HG02943 (cell line): ENCODE measurements around the gene PAQR9.

Experiments
- ATAC-seq: cut with Tn5 transposase; IDR thresholded peaks from one replicate; pipeline ENCODE4 v1.9.1; 2021; ENCODE audit warnings: mild to moderate bottlenecking, low read depth, moderate library complexity; ENCODE audit not compliant: unreplicated experiment

Gene PAQR9

DNA sequence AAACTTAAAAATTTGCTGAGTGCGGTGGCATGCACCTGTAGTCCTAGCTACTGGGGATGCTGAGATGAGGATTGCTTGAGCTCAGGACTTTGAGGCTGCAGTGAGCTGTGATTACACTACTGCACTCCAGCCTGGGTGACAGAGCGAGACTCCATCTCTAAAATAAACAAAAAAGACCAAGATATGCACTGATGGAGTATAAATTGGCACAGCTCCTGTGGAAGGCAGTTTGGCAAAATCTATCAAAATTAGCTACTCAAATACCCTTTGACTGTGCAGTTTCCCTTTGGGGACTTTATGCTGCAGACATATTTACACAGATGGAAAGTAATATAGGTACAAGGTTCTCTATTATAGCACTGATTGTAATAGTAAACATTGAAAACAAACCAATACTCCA is 19.8 kb upstream of the PAQR9 start:
- ATAC-seq = no peak

DNA sequence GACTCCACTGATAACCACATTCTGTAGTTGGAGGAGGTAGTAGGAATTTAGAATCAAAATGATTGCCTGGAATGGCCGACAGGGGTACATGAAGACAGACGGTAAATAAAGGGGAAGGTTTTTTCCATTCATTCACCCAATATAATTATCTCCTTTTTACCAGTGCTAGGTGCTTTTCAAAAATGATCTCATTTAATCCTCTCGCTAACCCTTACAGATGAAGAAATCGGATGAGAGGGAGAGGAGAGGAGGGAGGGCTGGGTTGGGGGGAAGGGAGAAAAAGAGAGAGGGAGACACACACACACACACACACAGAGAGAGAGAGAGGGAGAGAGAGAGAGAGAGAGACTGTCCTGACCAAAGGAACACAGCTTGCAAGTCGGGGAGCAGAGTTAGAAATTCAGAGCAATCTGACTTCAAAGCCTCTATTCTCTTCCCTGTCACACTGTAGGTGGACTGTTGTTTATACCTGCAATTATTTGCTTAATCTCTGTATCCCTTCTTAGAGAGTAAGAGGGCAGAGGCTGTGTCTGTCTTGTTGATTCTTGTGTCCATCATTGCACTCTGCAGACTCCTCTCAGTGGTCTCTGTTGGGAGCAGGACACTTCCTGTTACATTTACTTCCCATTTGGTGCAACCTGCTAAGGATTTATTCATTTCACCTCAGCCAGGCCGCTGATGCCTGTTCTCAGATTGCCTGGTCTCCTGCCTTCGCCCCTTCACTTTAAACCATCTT is 18.7 kb upstream of the PAQR9 start:
- ATAC-seq = no peak

DNA sequence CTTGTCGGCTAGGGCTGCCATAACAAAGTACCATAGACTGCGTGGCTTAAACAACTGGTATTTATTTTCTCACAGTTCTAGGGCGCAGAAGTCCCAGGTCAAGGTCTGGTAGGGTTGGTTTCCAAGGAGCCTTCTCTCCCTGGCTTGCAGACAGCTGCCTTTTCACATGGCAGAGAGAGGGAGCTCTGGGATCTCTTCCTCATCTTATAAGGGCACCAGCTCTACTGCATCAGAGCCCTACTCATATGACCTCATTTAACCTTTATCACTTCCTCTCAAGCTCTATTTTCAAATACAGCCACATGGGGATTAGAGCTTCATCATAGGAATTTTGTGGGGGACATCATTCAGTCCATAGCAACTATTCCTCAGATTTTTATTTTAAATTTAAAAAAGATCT is 17.6 kb upstream of the PAQR9 start:
- no peak for ATAC-seq

DNA sequence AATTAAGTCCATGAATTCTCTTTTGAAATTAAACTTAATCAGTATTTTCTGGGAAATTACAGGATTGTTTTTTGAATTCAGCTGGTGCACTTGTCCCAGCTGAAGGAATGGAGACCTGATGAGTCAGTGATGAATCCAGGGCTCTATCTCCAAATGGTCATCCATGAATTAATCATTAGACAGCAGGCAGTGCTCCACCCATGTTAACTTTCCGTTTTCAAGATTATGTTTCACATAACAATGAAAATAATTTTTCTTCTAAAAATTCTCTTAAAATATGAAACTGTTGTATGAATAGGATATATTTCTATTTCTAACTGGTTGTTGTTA is 13.9 kb upstream of the PAQR9 start:
- no peak for ATAC-seq

DNA sequence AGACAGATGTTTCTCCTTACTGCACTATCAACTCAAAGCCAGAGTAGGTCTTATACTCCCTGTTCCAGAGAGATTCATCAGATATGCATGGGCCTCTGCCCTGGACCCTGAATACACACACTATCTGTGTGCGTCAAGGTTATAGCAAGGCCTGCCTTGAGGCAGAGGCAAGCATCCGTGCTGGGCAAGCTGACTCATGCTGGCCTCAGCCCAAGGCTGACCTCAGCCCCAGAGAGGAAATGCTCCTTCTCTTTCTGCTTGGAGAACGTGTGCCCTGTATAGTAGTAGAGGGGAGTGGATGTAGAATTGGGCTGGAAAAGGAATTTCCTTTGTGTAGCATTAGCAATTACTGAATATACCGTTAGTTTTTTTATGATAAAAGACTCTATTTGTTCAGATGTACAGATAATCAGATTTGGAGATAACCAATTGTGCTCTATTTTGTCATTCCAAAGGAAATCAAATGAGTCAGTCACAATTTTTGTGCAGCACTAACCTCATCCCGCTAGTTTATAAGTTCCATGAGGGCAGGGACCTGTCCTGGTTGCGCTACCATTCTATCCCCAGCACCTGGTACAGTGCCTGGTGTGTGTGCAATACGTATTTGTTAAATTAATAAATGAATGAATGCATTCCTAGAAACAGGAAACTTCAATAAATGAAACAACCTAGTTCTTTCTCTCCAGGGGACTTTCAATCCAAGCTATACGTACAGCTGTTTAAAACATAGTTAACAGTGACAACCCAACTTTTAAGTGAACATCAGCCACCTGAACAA is 13.3 kb upstream of the PAQR9 start:
- no peak for ATAC-seq

DNA sequence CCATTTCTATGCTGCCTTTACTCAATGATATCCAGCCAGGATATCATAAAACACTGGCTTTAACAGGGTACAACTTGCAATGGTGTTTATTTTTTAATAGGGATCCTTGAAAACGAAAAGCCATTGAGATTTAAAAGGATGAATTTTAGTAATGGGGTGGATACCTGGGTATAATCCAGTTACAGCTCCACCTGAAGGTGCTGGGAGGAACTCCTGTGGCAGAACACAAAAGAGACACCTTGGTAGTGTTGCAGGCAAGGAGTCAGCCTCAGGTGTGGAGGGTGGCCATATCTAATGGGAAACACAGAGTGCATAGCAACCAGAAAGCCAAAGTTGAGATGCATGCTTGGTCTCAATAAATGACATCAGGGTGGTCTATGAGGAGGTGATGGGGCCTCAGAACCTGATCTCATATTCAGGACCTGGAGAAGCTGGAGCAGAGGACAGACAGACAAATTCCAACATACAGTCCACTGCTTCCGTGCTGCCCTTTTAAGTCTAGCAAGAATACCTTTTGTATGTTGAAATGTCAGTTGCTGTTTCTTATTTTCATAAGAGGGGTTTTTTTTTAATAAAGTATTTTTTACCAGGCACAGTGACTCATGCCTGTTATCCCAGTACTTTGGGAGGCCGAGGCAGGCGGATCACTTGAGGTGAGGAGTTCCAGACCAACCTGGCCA is 12.0 kb upstream of the PAQR9 start:
- no peak for ATAC-seq

DNA sequence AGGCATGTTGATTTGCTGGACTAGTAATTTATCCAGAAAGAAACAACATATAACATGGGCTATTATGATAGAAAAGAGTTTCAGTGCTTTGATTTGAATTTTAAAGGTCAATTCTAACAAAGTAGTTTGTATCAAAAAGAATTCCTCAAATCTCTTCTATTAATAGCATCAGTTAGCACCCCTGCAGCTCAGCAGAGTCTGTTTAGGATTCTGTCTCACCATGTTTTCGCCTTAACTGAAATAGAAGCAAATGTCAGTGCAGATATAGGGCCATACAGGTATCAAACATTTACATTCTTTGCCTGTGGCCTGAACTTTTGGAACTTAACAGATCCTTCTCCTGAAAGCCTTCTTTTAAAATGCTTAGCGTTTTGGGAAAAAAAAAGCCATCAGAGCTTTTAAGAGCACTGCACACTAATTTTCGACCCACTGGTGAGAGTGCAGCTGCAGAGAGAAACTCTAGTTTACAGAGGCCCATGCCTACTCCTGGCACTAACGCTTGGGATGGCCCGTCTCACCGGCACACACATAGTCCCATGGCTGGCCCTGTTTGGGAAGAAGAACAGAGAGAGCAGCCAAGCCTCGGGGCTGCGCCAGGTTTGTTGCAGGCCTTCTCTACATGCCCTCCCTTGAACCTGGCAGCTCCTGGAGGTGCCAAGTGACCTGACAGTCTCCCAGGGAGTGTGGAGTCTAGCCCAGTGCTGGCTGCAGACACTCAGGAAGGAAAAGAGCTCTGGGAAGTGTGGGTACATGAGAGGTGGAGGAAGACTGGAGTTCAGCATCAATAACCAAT is 9.9 kb upstream of the PAQR9 start:
- ATAC-seq = no peak

DNA sequence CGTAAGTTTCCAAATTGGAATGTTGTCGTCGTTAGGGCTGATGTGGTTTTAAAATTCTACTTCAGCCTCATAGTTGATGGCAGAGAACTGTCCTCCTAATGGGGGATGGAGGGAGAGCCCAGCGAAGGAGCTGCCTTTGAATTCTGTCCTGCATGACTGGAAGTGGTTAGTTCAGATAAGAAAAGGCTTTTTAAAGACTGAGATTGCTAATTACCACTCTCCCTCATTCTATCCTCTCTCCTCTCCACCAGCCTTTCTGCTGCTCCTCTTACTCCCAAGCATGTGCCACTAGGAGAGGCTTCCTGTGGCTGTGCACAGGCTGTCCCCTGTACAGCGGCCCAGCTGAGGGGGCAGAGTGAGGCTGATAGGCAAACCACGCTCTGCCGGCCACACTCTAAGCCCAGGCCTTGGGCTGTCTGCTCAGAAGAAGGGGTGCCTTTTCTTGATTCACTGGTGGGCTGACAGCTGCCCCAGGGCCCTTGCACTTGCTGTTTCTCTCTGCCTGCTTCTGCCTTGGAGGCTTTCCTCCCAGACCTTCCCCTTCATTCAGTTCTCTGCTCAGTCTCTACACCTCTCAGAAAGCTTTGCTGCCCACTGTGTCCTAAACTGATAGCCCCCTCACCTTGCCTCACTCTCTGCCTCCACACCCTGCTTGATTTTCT is 8.7 kb upstream of the PAQR9 start:
- no peak for ATAC-seq

DNA sequence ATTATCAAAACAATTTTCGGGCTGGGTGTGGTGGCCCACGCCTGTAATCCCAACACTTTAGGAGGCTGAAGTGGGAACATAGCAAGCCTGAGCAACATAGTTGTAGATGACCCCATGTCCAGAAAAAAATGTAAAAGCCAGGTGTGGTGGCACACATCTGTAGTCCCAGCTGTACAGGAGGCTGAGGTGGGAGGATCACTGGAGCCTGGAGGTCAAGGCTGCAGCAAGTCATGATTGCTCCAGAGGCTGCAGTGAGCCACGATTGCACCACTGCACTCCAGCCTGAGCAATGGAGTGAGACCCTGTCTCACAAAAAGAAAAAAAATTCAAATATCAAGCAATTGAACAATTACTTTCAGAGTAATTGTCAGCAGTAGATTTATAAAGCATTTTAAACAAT is 8.0 kb upstream of the PAQR9 start:
- ATAC-seq = no peak

DNA sequence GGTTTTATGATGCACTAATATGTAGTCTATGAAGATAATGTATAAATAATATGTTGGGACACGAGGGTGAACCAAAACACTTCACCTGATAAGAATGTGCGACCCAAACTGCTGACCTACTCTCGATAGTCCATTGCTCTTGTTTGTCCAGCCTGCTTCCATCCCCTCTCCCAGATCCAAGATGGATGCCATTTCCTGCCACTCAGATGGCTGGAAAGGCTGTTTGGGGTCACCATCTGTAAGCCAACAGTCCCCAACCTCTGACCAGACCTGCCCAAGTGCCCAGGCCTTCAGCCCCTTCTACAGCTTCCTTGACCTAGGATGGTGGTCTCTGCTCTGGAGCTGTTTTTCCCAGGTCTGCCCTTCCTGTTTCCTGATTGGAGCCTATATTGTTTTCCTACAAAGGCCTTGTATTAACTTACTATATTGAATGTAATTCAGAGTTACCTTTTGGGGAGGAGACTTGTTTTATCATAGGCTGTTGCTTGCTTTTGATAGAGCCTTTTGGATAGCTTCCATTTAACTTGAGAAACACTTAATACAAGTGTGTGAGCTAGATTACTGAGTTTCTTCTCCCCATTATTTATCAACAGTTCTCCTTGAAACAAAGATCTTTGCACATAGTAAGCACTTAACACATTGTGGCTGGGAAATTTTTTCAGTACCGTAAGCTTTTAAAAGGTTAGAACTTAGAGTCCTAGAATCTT is 5.0 kb upstream of the PAQR9 start:
- no peak for ATAC-seq

DNA sequence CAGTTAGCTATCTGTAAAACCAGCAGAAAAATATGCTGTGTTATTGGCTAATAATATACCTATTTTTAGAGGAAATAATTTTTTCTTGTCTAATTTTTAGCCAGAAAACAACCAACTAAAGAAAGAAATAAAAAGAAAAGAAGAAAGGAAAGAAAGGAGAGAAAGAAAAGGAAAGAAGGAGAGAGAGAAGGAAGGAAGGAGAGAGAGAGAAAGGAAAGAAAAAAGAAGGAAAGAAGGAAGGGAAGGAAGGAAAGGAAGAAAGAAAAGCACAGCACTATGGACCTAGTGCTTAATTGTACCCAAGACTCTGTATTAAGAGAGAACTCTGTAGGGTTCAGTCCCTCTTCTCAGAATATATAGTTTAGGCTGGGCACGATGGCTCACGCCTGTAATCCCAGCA is 3.3 kb upstream of the PAQR9 start:
- no peak for ATAC-seq

DNA sequence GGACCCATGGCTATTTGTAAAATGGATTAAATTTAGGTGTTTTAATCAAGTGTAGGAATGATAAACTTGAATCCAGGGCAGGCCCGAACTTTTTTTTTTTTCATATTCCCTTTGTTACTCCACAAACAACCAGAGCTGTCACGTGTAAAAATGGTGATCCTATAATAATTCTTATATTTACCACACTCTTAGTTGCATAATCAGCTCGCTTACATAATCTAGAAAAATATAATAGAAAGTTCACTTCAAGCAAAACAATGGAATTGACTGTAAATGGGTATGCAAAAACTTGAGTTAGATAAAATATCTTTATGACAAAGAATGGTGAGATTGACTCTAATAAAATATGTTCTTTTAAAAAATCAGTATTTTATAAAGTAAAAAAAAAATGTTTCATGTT is 2.1 kb upstream of the PAQR9 start:
- no peak for ATAC-seq

DNA sequence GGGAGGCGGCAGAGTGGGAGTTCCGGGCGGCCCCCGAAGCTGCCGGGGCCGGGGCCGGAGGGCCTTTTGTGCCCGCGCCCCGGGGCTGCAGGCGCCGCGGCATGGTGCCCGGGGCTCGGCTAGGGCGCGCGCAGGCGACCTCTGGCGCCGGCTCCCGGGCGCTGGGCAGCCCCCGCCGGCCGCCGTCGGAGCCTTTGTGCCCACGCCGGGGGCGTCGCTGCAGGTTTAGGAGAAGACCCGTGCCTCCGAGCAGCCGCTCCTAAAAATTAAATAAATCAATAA is 299 bp downstream of the PAQR9 start:
- no peak for ATAC-seq

DNA sequence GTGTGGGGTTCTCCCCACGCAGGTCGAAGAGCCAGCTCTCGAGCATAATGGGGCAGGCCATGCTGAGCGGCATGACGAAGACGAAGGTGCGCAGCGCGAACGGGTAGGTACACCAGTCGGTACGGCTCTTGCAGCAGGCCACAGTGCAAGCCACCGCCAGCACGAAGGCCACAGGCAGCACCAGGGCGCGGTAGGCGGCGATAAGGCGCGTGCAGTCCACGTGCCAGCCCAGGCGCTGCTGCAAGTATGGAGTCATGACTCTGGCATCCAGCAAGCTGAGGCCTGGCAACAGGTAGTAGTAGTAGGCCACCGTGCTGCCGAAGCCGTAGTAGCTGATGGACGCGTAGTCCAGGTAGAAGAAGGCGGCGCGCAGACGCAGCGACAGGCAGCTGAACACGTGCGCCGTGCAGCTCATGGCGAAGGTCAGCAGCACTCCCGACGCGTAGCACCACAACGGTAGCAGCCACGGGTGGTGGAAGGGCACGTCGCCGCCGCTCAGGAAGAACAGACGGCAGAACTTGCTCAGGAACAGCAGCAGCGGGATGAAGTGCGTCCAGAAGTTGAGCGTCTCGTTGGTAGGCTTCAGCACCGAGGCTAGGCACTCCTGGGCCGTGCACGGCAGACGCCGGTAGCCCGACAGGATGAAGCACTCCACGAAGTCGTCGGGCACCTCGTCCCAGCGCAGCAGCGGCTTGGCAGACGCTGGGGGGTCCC is 797 bp downstream of the PAQR9 start:
- ATAC-seq = no peak

DNA sequence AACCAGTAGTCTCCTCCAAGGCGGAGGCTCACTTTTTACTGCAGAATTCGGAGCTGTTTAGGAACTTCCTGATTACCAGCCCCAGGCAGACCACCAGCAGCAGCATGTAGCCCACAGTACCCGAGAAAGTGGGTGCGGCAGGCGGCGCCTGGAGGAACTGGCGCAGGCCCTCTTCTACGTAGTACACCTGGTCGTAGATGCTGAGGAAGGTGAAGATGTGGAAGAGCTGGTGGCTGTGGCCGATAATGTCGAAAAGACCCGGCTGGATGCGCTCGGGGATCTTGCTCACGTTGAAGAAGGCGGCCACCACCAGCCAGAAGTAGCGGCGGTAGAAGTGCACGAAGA is 1.3 kb downstream of the PAQR9 start:
- ATAC-seq = no peak

DNA sequence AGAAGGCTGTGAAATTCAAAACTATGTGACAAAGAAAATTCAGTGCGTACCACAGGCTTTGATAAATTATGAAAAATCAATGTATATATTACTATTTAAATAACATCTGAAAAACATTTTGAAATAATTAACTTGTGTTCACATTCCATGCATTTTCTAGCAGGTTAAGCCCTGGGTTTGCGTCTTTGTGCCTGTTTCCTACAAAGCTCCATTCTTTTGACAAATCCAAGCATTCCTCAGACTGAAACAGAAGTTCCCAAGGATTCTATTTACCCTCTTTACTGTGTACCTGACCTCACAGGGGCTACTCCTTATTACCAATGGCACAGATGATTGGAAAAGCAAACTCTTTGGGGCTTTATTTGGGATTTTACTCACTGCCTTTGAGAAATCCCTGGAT is 1.9 kb downstream of the PAQR9 start:
- ATAC-seq = no peak

DNA sequence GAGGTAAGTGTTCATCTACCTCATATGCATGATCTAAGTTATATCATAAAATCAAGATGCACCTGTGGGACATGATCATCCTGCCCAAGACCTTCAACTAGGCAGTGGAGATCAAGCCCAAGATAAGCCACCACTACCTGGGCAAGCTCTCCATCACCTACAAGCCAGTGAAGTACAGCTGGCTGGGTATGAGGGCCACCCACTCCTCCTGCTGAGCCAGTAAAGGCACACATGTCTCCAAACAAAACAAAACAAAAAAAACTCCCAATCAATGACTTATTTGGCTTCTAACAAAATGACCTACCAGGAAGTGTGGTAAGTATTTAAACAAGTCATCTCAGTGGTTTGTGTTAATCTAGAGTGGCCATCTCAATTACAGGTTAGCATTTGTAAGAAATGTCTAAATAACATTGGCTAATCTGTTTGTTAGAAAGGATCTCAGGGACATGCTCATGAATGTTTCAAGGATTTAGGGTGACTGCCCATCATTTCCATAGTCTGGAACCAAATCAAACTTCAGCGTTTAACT is 3.1 kb downstream of the PAQR9 start:
- no peak for ATAC-seq

DNA sequence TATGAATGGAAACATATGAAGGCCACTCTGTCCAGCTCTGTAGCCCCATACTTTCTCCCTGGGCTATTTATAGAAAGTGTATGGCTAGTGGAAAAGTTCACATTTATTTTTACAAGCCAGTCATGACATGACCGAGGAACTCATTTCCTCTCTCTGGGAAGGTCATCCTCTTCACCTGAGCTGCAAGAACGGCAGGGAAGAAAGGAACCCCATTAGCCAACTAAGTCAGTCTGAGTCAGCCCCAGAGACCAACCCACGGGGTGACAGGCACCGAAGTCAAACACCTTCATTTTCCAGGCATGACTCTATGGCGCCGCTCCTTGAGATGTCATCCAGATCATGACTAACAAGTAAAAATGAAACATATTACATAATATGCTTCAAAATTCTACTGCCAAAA is 4.8 kb downstream of the PAQR9 start:
- ATAC-seq = no peak

DNA sequence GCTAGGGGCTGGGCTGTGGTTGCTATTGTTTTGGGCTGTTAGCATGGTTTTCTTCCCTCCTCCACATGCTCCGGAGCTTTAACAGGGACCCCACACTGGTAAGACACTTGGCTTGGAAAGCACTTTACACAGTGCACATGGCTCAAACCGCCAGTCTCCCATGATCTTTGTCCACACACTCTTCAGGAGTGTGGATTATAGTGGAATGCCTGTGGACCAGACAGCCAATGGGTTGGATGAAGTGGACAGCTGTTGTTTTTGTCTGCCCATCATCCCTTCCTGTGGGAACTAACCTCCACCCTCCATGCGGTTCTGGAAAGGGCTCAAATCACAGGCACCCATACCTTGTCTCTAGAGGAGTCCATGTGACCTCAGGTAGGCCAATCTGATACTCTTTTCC is 10.0 kb downstream of the PAQR9 start:
- no peak for ATAC-seq
